Smooth muscle cell of trachea (primary cell): ENCODE measurements around the gene NBPF10. TPM values are rescaled to one million over a fixed set of nuclear protein-coding genes. Genes with fewer than 3 reads are reported as not detected.

ENCODE experiments used
- total RNA-seq: library from RNA; depleted of rRNA; stranded (reverse); fragments of >200 nt; gene quantifications from 2 replicates; pipeline ENCODE4 v1.2.1, GENCODE V29; 2014

NBPF10 gene
- total RNA-seq: 2.0 and 4.4 TPM in 2 replicates

GRCh38 chr1:146144465-146144864 lies at the start of gene NBPF10:
Gene NBPF10 (minus strand): TSS chr1:146144804. CDS start chr1:146144769, 35 bp downstream.

Other genes with a start within 250 kb of the NBPF10 start
- gene ITGA10, start 234.8 kb downstream of the NBPF10 start, total RNA-seq: 2.3 and 11.9 TPM in 2 replicates
- 29.6 and 40.3 TPM in 2 replicates for gene PEX11B, start 226.1 kb downstream of the NBPF10 start, total RNA-seq
- gene RBM8A, start 217.3 kb downstream of the NBPF10 start, total RNA-seq: 44.0 and 137 TPM in 2 replicates
- gene LIX1L, start 186.8 kb downstream of the NBPF10 start, total RNA-seq: 19.0 and 26.0 TPM in 2 replicates
- gene ANKRD34A, start 180.2 kb downstream of the NBPF10 start, total RNA-seq: 0.50 and 0.73 TPM in 2 replicates
- gene POLR3GL, start 180.1 kb downstream of the NBPF10 start, total RNA-seq: 17.7 and 19.2 TPM in 2 replicates
- 80.0 and 159 TPM in 2 replicates for gene TXNIP, start 148.2 kb downstream of the NBPF10 start, total RNA-seq
- gene HJV, start 123.1 kb downstream of the NBPF10 start, total RNA-seq: not detected in 2 replicates
- gene NOTCH2NLA, start 84.2 kb upstream of the NBPF10 start, total RNA-seq: 63.3 and 121 TPM in 2 replicates